AG04449 (cell line): Measurements from ENCODE around the gene TNNC1.

Experiments
- CTCF ChIA-PET: fragments of 350-600 bp; formaldehyde crosslinking; extraction: SDS; loops from one replicate; lab custom pipeline; 2021; ENCODE audit warnings: antibody characterized with exemption; lab: Yijun Ruan, JAX
- POLR2A ChIA-PET: fragments of 400-600, 350-600 bp; formaldehyde crosslinking; extraction: SDS; loops from one replicate; lab custom pipeline; 2020; ENCODE audit warnings: antibody characterized with exemption, inconsistent platforms; lab: Yijun Ruan, JAX
- DNase-seq: peaks from one replicate; pipeline ENCODE4 v3.0.0-alpha.2; 2010; ENCODE audit warnings: low read depth, low spot score
- H3K4me3 ChIP-seq: 2 replicates; pipeline ENCODE4 v1.5.1; 2011; ENCODE audit warnings: low read depth, mild to moderate bottlenecking, control low read depth, low read length
- TF ChIP-seq, protein P1 (sequence below): IDR thresholded peaks from one replicate; pipeline ENCODE4 v1.5.1; 2011; ENCODE audit warnings: mild to moderate bottlenecking, moderate library complexity, low read length, control low read depth, inconsistent platforms; ENCODE audit not compliant: insufficient read depth; ENCODE audit errors: missing control alignments

Gene TNNC1

GRCh38 chr3:52441772-52442332 lies 12.0 kb downstream of the TNNC1 start:
- DNase-seq = no peak
- ChIA-PET POLR2A (no interaction called here), CTCF (interaction anchor here (1.3 to 26.2 kb wide), 2 partner anchors 8 to 16 kb away, joined by 3 to 1004 read pairs; no protein-coding TSS in a partner anchor)
- no peak overlapping the region for H3K4me3 ChIP-seq
- TF ChIP-seq, protein P1, sequence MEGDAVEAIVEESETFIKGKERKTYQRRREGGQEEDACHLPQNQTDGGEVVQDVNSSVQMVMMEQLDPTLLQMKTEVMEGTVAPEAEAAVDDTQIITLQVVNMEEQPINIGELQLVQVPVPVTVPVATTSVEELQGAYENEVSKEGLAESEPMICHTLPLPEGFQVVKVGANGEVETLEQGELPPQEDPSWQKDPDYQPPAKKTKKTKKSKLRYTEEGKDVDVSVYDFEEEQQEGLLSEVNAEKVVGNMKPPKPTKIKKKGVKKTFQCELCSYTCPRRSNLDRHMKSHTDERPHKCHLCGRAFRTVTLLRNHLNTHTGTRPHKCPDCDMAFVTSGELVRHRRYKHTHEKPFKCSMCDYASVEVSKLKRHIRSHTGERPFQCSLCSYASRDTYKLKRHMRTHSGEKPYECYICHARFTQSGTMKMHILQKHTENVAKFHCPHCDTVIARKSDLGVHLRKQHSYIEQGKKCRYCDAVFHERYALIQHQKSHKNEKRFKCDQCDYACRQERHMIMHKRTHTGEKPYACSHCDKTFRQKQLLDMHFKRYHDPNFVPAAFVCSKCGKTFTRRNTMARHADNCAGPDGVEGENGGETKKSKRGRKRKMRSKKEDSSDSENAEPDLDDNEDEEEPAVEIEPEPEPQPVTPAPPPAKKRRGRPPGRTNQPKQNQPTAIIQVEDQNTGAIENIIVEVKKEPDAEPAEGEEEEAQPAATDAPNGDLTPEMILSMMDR = no peak

DNA sequence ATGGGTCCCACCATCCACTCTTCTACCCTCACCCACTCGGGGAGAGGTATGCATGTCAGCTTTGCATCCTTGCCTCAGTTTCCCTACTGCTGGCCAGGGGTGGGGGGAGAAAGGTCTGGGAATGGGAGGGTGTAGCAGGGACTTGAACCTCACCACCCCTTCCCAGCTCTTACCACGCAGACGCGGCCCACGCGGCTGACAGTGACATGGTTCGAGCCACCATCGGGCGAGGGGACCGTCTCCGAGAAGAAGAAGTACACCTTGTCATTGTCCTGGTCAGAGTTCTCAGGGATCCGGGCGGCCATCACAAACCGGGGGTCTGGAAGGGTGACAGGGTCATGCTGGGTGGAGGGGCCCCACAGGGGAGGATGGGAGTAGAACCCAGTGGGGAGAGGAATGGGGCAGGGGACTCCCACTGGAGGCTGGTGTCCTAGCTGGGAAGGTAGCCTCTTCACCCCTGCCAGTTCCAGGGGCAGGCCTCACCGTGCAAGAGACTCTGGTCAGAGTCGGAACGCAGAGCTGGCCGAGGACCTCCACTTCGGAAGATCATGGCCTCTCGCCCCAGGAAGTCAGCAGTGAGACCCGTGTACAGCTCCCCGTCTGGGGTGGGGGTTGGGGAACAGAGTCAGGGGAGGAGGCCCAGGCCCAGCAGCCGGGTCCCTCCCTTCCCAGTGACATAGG lies 12.6 kb downstream of the TNNC1 start:
- no peak for DNase-seq
- POLR2A ChIA-PET = no interaction called here
- H3K4me3 ChIP-seq = no peak overlapping the region
- TF ChIP-seq, protein P1 = no peak
- CTCF ChIA-PET = interaction anchor here (1.3 to 26.2 kb wide), 2 partner anchors 9 to 16 kb away, joined by 3 to 1004 read pairs; no protein-coding TSS in a partner anchor

- ChIA-PET CTCF (interaction anchor here (1.3 to 26.2 kb wide), 2 partner anchors 9 to 15 kb away, joined by 3 to 1004 read pairs; no protein-coding TSS in a partner anchor), POLR2A (no interaction called here)
- no peak for DNase-seq
- H3K4me3 ChIP-seq = no peak overlapping the region
- TF ChIP-seq, protein P1 = no peak
Observed at GRCh38 chr3:52440671-52441070, 13.2 kb downstream of the TNNC1 start.

- no peak for DNase-seq
- H3K4me3 ChIP-seq = no peak overlapping the region
- TF ChIP-seq, protein P1 = no peak
- ChIA-PET POLR2A (no interaction called here), CTCF (interaction anchor here (26.2 kb wide), 1 partner anchor 15 kb away, joined by 1004 read pairs; no protein-coding TSS in a partner anchor)
Observed at GRCh38 chr3:52440249-52440551, 13.6 kb downstream of the TNNC1 start.

GRCh38 chr3:52439426-52440248 lies 14.2 kb downstream of the TNNC1 start:
- no peak overlapping the region for H3K4me3 ChIP-seq
- TF ChIP-seq, protein P1 = no peak
- ChIA-PET POLR2A (no interaction called here), CTCF (interaction anchor here (26.2 to 28.6 kb wide), 2 partner anchors 8 to 14 kb away, joined by 1004 read pairs; partner anchors contain the start of genes NISCH, SEMA3G and TNNC1)
- no peak for DNase-seq
